C4-2B (cell line): Measurements from ENCODE around the gene PRM3.

Experiments used
- ZFX ChIP-seq: fragments of 450-650 bp; IDR thresholded peaks from 2 replicates; pipeline ENCODE4 v1.6.1; 2017
- TF ChIP-seq, protein P1 (sequence below): fragments of 450-650 bp; conservative IDR thresholded peaks from 2 replicates; pipeline ENCODE4 v1.5.1; 2017; ENCODE audit warnings: mild to moderate bottlenecking

DNA sequence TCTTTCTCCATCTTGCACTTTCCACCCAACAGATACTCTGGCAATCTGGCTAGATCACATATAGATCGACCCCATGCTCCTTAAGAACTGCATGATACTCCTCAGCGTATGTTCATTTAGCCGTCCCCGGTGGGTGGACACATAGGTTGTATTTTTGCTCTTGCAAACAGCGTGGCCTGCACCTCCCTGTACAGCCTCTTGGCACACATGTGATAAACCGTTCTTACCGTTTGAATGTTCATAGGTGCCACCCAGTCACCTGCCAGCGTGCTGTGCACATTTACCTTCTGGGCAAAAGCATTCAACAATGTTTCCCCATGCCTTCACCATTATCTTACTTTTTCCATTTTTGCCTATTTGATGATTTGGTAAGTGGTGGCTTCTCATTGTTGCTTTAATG is 10.5 kb downstream of the PRM3 start:
- TF ChIP-seq, protein P1, sequence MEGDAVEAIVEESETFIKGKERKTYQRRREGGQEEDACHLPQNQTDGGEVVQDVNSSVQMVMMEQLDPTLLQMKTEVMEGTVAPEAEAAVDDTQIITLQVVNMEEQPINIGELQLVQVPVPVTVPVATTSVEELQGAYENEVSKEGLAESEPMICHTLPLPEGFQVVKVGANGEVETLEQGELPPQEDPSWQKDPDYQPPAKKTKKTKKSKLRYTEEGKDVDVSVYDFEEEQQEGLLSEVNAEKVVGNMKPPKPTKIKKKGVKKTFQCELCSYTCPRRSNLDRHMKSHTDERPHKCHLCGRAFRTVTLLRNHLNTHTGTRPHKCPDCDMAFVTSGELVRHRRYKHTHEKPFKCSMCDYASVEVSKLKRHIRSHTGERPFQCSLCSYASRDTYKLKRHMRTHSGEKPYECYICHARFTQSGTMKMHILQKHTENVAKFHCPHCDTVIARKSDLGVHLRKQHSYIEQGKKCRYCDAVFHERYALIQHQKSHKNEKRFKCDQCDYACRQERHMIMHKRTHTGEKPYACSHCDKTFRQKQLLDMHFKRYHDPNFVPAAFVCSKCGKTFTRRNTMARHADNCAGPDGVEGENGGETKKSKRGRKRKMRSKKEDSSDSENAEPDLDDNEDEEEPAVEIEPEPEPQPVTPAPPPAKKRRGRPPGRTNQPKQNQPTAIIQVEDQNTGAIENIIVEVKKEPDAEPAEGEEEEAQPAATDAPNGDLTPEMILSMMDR, result no peak
- no peak for TF ChIP-seq ZFX
